ENCODE measurements around the gene MRTFB. TPM values are rescaled to one million over a fixed set of nuclear protein-coding genes. Genes with fewer than 3 reads are reported as not detected.
A peak's percentile ranks its signal among the peaks of the same experiment; 100 is the strongest.

MRTFB gene
- total RNA-seq, 1 donor: 11.6 TPM

DNA sequence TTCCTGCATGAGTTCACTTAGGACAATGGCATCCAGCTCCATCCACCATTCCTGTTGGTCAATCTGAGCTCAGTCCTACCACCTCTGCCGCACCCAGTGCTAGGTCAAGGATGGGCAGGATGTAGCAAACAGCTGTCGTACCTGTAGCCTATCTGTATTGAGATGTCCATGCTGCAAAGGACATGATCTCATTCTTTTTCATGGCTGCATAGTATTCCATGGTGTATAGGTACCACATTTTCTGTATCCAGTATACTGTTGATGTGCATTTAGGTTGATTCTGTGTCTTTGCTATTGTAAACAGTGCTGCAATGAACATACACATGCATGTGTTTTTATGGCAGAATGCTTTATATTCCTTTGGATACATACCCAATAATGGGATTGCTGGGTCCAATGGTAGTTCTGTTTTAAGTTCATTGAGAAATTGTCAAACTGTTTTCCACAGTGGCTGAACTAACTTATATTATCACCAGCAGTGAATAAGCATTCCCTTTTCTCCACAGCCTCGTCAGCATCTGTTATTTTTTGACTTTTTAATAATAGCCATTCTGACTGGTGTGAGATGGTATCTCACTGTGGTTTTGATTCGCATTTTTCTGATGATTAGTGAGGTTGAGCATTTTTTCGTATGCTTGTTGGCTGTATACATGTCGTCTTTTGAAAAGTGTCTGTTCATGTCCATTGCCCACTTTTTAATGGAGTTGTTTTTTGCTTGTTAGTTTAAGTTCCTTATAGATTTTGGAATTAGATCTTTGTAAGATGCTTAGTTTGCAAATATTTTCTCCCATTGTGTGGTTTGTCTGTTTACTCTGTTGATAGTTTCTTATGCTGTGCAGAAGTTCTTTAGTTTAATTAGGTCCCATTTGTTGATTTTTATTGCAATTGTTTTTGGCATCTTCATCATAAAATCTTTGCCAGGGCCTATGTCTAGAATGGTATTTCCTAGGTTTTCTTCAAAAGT lies 7.2 kb upstream of the MRTFB start:
- no peak overlapping the region for H2AFZ ChIP-seq (ENCODE audit: low read length)
- TF ChIP-seq, protein P1, sequence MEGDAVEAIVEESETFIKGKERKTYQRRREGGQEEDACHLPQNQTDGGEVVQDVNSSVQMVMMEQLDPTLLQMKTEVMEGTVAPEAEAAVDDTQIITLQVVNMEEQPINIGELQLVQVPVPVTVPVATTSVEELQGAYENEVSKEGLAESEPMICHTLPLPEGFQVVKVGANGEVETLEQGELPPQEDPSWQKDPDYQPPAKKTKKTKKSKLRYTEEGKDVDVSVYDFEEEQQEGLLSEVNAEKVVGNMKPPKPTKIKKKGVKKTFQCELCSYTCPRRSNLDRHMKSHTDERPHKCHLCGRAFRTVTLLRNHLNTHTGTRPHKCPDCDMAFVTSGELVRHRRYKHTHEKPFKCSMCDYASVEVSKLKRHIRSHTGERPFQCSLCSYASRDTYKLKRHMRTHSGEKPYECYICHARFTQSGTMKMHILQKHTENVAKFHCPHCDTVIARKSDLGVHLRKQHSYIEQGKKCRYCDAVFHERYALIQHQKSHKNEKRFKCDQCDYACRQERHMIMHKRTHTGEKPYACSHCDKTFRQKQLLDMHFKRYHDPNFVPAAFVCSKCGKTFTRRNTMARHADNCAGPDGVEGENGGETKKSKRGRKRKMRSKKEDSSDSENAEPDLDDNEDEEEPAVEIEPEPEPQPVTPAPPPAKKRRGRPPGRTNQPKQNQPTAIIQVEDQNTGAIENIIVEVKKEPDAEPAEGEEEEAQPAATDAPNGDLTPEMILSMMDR (IDR thresholded peaks at IDR 0.05; ENCODE audit: extremely low read depth, low read depth, low read length): no peak
- peaks cover 2% of the 10 kb centered on the region for H3K27me3 ChIP-seq (ENCODE audit: insufficient read depth, low read length)
- no peak overlapping the region for H3K4me3 ChIP-seq (ENCODE audit: insufficient read depth, low read length)
- DNase-seq (ENCODE audit: insufficient read length, low spot score, missing footprints): no peak
- no peaks in the 10 kb centered on the region for H3K36me3 ChIP-seq (ENCODE audit: insufficient read depth, low read length)
- no peaks in the 10 kb centered on the region for H3K79me2 ChIP-seq (ENCODE audit: insufficient read depth, low read length)
- no peaks in the 10 kb centered on the region for H3K4me1 ChIP-seq (ENCODE audit: insufficient read depth, low read length)
- no peak overlapping the region for H3K27ac ChIP-seq (ENCODE audit: low read depth, low read length)
- no peaks in the 10 kb centered on the region for H4K20me1 ChIP-seq (ENCODE audit: insufficient read depth, low read length)
- H3K9me3 ChIP-seq (ENCODE audit: low read depth, low read length): peaks cover 2% of the 10 kb centered on the region
- H3K4me2 ChIP-seq (ENCODE audit: insufficient read depth, low read length): no peak overlapping the region

DNA sequence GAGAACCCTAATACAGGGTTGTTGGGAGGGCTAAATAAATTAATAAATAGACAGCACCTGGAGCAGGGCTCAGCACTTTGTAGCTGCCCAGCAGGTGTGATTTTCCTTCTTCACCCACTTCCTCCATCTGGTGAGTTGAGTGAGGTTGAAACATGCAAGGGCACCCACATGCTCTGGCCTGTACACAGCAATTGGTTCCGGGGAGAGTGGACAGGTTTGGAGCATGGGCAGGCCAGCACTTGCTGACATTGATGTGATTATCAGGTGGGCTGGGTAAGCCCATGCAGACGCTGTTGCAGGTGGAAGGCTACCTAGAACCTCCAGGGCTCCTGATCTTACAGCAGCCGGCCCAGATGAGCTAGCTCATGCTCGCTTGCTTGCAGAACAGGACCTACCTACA lies 1.3 kb upstream of the MRTFB start:
- DNase-seq (ENCODE audit: insufficient read length, low spot score, missing footprints): no peak
- Histone ChIP-seq H2AFZ (ENCODE audit: low read length) (no peak overlapping the region), H3K36me3 (ENCODE audit: insufficient read depth, low read length) (no peaks in the 10 kb centered on the region), H3K27ac (ENCODE audit: low read depth, low read length) (no peak overlapping the region), H4K20me1 (ENCODE audit: insufficient read depth, low read length) (no peaks in the 10 kb centered on the region), H3K79me2 (ENCODE audit: insufficient read depth, low read length) (peaks cover 15% of the 10 kb centered on the region), H3K4me2 (ENCODE audit: insufficient read depth, low read length) (no peak overlapping the region), H3K9me3 (ENCODE audit: low read depth, low read length) (no peaks in the 10 kb centered on the region), H3K4me3 (ENCODE audit: insufficient read depth, low read length) (no peak overlapping the region), H3K27me3 (ENCODE audit: insufficient read depth, low read length) (no peaks in the 10 kb centered on the region), H3K4me1 (ENCODE audit: insufficient read depth, low read length) (peaks cover 8% of the 10 kb centered on the region)
- TF ChIP-seq, protein P1 (IDR thresholded peaks at IDR 0.05; ENCODE audit: extremely low read depth, low read depth, low read length): no peak

DNA sequence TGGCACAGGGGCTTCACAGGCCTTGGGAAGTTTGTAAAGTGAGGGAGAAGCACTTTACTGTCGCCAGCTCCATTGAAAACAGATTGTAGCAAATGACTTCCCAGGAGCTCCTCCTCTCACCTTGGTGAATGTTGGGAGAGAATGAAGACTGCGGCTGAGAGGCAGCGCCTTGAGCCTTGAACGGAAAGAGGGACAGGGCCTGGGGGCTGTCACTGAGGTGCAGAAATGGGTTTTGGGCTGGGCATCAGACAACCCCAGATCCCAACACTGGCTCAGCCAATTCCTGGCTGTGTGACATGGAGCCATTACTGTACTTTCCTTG lies 603 bp upstream of the MRTFB start:
- TF ChIP-seq, protein P1 (IDR thresholded peaks at IDR 0.05; ENCODE audit: extremely low read depth, low read depth, low read length): no peak
- no peaks in the 10 kb centered on the region for H4K20me1 ChIP-seq (ENCODE audit: insufficient read depth, low read length)

DNA sequence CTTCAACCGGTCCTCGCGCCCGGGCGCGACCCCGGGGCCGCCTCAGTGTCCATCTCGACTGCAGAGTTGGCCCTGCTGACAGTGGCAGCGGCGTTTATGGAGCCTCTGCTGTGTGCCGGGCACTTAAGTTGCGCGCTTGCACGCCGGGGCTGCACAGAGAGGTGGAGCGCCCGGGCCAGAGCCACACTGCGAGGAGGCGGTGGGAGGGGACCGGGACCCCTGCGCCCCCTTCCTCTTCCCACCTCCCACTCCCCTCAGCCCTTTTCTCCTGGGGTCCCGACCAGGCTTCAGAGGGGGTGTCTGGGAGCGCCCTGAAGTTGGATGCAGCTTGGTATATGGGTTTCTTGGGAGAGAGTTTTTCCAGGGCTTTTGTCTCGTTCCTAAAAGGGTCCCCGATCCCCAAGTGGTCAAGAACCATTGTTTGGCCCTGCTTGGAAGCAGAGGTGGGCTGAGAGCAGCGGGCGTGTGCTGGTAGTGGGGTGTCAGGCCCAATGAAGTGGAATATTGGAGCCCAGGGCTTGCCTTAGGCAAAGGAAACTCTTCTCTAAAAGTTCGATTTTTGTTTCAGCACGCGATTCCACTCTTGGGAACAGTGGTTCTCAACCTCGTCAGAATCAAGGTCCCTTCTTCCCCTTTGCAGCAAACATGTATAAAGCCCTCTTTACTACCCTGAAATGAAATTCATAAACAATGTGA lies 605 bp downstream of the MRTFB start:
- H3K79me2 ChIP-seq (ENCODE audit: insufficient read depth, low read length): peaks cover 18% of the 10 kb centered on the region
- no peaks in the 10 kb centered on the region for H3K36me3 ChIP-seq (ENCODE audit: insufficient read depth, low read length)
- H3K27me3 ChIP-seq (ENCODE audit: insufficient read depth, low read length): no peaks in the 10 kb centered on the region
- H2AFZ ChIP-seq (ENCODE audit: low read length): peak overlapping the region; percentile 92
- H4K20me1 ChIP-seq (ENCODE audit: insufficient read depth, low read length): no peaks in the 10 kb centered on the region
- peak overlapping the region; percentile 98 for H3K4me2 ChIP-seq (ENCODE audit: insufficient read depth, low read length)
- H3K9me3 ChIP-seq (ENCODE audit: low read depth, low read length): no peaks in the 10 kb centered on the region
- peak overlapping the region; percentile 58 for H3K27ac ChIP-seq (ENCODE audit: low read depth, low read length)
- peak overlapping the region; percentile 94 for H3K4me3 ChIP-seq (ENCODE audit: insufficient read depth, low read length)
- TF ChIP-seq, protein P1 (IDR thresholded peaks at IDR 0.05; ENCODE audit: extremely low read depth, low read depth, low read length): no peak
- peak; percentile 80 for DNase-seq (ENCODE audit: insufficient read length, low spot score, missing footprints)
- H3K4me1 ChIP-seq (ENCODE audit: insufficient read depth, low read length): peaks cover 8% of the 10 kb centered on the region

More for the DNA sequence above, 603 bp upstream of the MRTFB start:
- H3K4me3 ChIP-seq (ENCODE audit: insufficient read depth, low read length): peak overlapping the region; percentile 94
- H2AFZ ChIP-seq (ENCODE audit: low read length): peak overlapping the region; percentile 96
- peak; percentile 72 for DNase-seq (ENCODE audit: insufficient read length, low spot score, missing footprints)
- no peaks in the 10 kb centered on the region for H3K36me3 ChIP-seq (ENCODE audit: insufficient read depth, low read length)
- peak overlapping the region; percentile 94 for H3K4me2 ChIP-seq (ENCODE audit: insufficient read depth, low read length)
- H3K4me1 ChIP-seq (ENCODE audit: insufficient read depth, low read length): peaks cover 8% of the 10 kb centered on the region
- no peak overlapping the region for H3K27ac ChIP-seq (ENCODE audit: low read depth, low read length)
- H3K27me3 ChIP-seq (ENCODE audit: insufficient read depth, low read length): no peaks in the 10 kb centered on the region
- no peaks in the 10 kb centered on the region for H3K9me3 ChIP-seq (ENCODE audit: low read depth, low read length)
- peaks cover 18% of the 10 kb centered on the region for H3K79me2 ChIP-seq (ENCODE audit: insufficient read depth, low read length)

All from osteoblast (primary cell).